ENCODE data around the gene CHI3L2. TPM values are rescaled to one million over a fixed set of nuclear protein-coding genes. Genes with fewer than 3 reads are reported as not detected.

CHI3L2 gene
- total and polyA plus RNA-seq, 2 of the 13 experiments (the other 11 are each of a cell fraction or from before 2014, with no cell fraction given) = 0.46 to 1.7 TPM

GRCh38 chr1:111227851-111228747 is 586 bp downstream of the CHI3L2 start (continued):
- TF ChIP-seq KLF9 (CRISPR knock-in tag; IDR thresholded peaks at IDR 0.05; ENCODE audit: low read depth) (no peak), ZNF180 (CRISPR knock-in tag; IDR thresholded peaks at IDR 0.05; ENCODE audit: borderline replicate concordance, low read depth) (no peak), THYN1 (CRISPR knock-in tag; IDR thresholded peaks at IDR 0.05; ENCODE audit: borderline replicate concordance, low read depth) (no peak), RFXAP (CRISPR knock-in tag; IDR thresholded peaks at IDR 0.05; ENCODE audit: borderline replicate concordance) (no peak), ZNF136 (CRISPR knock-in tag; IDR thresholded peaks at IDR 0.05; ENCODE audit: low read depth) (no peak), KAT7 (CRISPR knock-in tag; IDR thresholded peaks at IDR 0.05; ENCODE audit: borderline replicate concordance) (0 out of 2 replicates have a peak, but pooled peaks have one; percentile 39), ZGPAT (CRISPR knock-in tag; IDR thresholded peaks at IDR 0.05) (peak; percentile 48; the same call in 1 of the 2 replicates), EP300 (IDR thresholded peaks at IDR 0.05; ENCODE audit: low read depth in 2 of 2, low read length in 2 of 2) (peak in 1 of 2 experiments; percentile 70; a peak in 2 of 4 replicates), EP300 (CRISPR knock-in tag; IDR thresholded peaks at IDR 0.05; ENCODE audit: borderline replicate concordance) (peak; percentile 57; the same call in 1 of the 2 replicates), HNF1B (CRISPR knock-in tag; IDR thresholded peaks at IDR 0.05) (no peak), HBP1 (CRISPR knock-in tag; IDR thresholded peaks at IDR 0.05; ENCODE audit: low read depth) (no peak), ZNF451 (CRISPR knock-in tag; IDR thresholded peaks at IDR 0.05) (no peak), KDM6A (CRISPR knock-in tag; IDR thresholded peaks at IDR 0.05; ENCODE audit: low read depth) (peak; percentile 12; the same call in 1 of the 2 replicates), ZNF34 (CRISPR knock-in tag; IDR thresholded peaks at IDR 0.05; ENCODE audit: borderline replicate concordance) (0 out of 2 replicates have a peak, but pooled peaks have one; percentile 48), STAT5B (CRISPR knock-in tag; IDR thresholded peaks at IDR 0.05) (no peak), PHF21A (CRISPR knock-in tag; IDR thresholded peaks at IDR 0.05) (no peak; the same call in 1 of the 2 replicates), ZMYM4 (CRISPR knock-in tag; IDR thresholded peaks at IDR 0.05) (peak; percentile 45; the same call in 1 of the 2 replicates), ZNF317 (CRISPR knock-in tag; IDR thresholded peaks at IDR 0.05) (peak; percentile 73; the same call in 1 of the 2 replicates), ZNF468 (CRISPR knock-in tag; IDR thresholded peaks at IDR 0.05) (no peak), REST (IDR thresholded peaks at IDR 0.05; ENCODE audit: borderline replicate concordance in 1 of 2, low read depth in 1 of 2, low read length in 2 of 2) (no peak), ZNF124 (CRISPR knock-in tag; IDR thresholded peaks at IDR 0.05) (no peak)

Measured in HepG2 (cell line).